ENCODE results near the gene RBM4.

GRCh38 chr11:66612458-66612857 is 26.0 kb upstream of the RBM4 start:
- TF ChIP-seq, protein P1, sequence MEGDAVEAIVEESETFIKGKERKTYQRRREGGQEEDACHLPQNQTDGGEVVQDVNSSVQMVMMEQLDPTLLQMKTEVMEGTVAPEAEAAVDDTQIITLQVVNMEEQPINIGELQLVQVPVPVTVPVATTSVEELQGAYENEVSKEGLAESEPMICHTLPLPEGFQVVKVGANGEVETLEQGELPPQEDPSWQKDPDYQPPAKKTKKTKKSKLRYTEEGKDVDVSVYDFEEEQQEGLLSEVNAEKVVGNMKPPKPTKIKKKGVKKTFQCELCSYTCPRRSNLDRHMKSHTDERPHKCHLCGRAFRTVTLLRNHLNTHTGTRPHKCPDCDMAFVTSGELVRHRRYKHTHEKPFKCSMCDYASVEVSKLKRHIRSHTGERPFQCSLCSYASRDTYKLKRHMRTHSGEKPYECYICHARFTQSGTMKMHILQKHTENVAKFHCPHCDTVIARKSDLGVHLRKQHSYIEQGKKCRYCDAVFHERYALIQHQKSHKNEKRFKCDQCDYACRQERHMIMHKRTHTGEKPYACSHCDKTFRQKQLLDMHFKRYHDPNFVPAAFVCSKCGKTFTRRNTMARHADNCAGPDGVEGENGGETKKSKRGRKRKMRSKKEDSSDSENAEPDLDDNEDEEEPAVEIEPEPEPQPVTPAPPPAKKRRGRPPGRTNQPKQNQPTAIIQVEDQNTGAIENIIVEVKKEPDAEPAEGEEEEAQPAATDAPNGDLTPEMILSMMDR (conservative IDR thresholded peaks at IDR 0.05 in 1 of 2, IDR thresholded peaks at IDR 0.05 in 1 of 2; ENCODE audit: low read depth in 1 of 2, low read length in 2 of 2): no peak
- TF ChIP-seq EZH2 (IDR thresholded peaks at IDR 0.05; ENCODE audit: low read length, missing control alignments): no peak
